Osteoblast (primary cell): Measurements from ENCODE around the gene PTPRD. TPM values are rescaled to one million over a fixed set of nuclear protein-coding genes. Genes with fewer than 3 reads are reported as not detected.

Source experiments
- DNase-seq: peaks from one replicate; pipeline ENCODE4 v3.0.0; 2011; ENCODE audit warnings: low spot score, mixed read lengths; ENCODE audit not compliant: insufficient read length; ENCODE audit errors: missing footprints
- H2AFZ ChIP-seq: 2 replicates; pipeline ENCODE4 v1.6.0; 2011; ENCODE audit warnings: mild to moderate bottlenecking, low read length
- H3K27ac ChIP-seq: 2 replicates; pipeline ENCODE4 v1.5.1; 2011; ENCODE audit warnings: mild to moderate bottlenecking, low read depth, low read length, moderate library complexity
- H3K27me3 ChIP-seq: 2 replicates; pipeline ENCODE4 v1.6.0; 2012; ENCODE audit warnings: mild to moderate bottlenecking, control low read depth, inconsistent platforms, low read length, moderate library complexity; ENCODE audit not compliant: insufficient read depth
- H3K36me3 ChIP-seq: 2 replicates; pipeline ENCODE4 v1.5.1; 2011; ENCODE audit warnings: mild to moderate bottlenecking, low read length, control low read depth, moderate library complexity; ENCODE audit not compliant: insufficient read depth
- H3K4me1 ChIP-seq: 2 replicates; pipeline ENCODE4 v1.5.1; 2011; ENCODE audit warnings: mild to moderate bottlenecking, low read length, control low read depth, moderate library complexity; ENCODE audit not compliant: insufficient read depth
- H3K4me2 ChIP-seq: 2 replicates; pipeline ENCODE4 v1.6.0; 2011; ENCODE audit warnings: mild to moderate bottlenecking, low read length; ENCODE audit not compliant: insufficient read depth
- H3K4me3 ChIP-seq: fragments of 200-600 bp; sonication (generic); 3 replicates; pipeline ENCODE4 v1.5.1; 2012; ENCODE audit warnings: mild to moderate bottlenecking, low read length, inconsistent platforms; ENCODE audit not compliant: insufficient read depth
- H3K79me2 ChIP-seq: 2 replicates; pipeline ENCODE4 v1.6.0; 2012; ENCODE audit warnings: mild to moderate bottlenecking, low read length, control low read depth, inconsistent platforms; ENCODE audit not compliant: insufficient read depth
- H3K9me3 ChIP-seq: 2 replicates; pipeline ENCODE4 v1.5.1; 2011; ENCODE audit warnings: low read depth, low read length, control low read depth
- H4K20me1 ChIP-seq: 2 replicates; pipeline ENCODE4 v1.6.0; 2012; ENCODE audit warnings: mild to moderate bottlenecking, low read length, control low read depth; ENCODE audit not compliant: insufficient read depth
- CTCF ChIP-seq: IDR thresholded peaks from 2 replicates; pipeline ENCODE4 v1.5.1; 2011; ENCODE audit warnings: mild to moderate bottlenecking, low read depth, low read length, moderate library complexity; ENCODE audit errors: extremely low read depth
- total RNA-seq: library from RNA; depleted of rRNA; stranded (reverse); fragments of >200 nt; gene quantifications from 2 replicates; pipeline ENCODE4 v1.2.3, GENCODE V29; 2012

PTPRD gene
- total RNA-seq, 1 donor = 23.9 TPM

- H3K79me2 ChIP-seq = no peaks in the 10 kb centered on the region
- TF ChIP-seq CTCF = no peak
- no peaks in the 10 kb centered on the region for H3K36me3 ChIP-seq
- H2AFZ ChIP-seq = no peak overlapping the region
- H3K27ac ChIP-seq = no peak overlapping the region
- H3K4me2 ChIP-seq = no peak overlapping the region
- H4K20me1 ChIP-seq = no peaks in the 10 kb centered on the region
- H3K27me3 ChIP-seq = peaks cover 3% of the 10 kb centered on the region
- H3K4me1 ChIP-seq = no peaks in the 10 kb centered on the region
- no peak overlapping the region for H3K4me3 ChIP-seq
- DNase-seq = no peak
- no peaks in the 10 kb centered on the region for H3K9me3 ChIP-seq
These were observed 1729.5 kb downstream of the PTPRD start for GRCh38 chr9:8883321-8883720.

- no peak overlapping the region for H3K4me2 ChIP-seq
- H2AFZ ChIP-seq = no peak overlapping the region
- H3K27me3 ChIP-seq = peaks cover 3% of the 10 kb centered on the region
- H4K20me1 ChIP-seq = no peaks in the 10 kb centered on the region
- H3K9me3 ChIP-seq = no peaks in the 10 kb centered on the region
- no peak overlapping the region for H3K27ac ChIP-seq
- H3K4me3 ChIP-seq = no peak overlapping the region
- no peaks in the 10 kb centered on the region for H3K79me2 ChIP-seq
- no peak for DNase-seq
- no peaks in the 10 kb centered on the region for H3K36me3 ChIP-seq
- TF ChIP-seq CTCF = no peak
- H3K4me1 ChIP-seq = no peaks in the 10 kb centered on the region
These were observed 1732.7 kb downstream of the PTPRD start for GRCh38 chr9:8880060-8880459.

GRCh38 chr9:8879284-8879683 lies 1733.5 kb downstream of the PTPRD start:
- no peaks in the 10 kb centered on the region for H3K79me2 ChIP-seq
- no peaks in the 10 kb centered on the region for H3K4me1 ChIP-seq
- no peaks in the 10 kb centered on the region for H3K9me3 ChIP-seq
- DNase-seq = no peak
- no peaks in the 10 kb centered on the region for H4K20me1 ChIP-seq
- H2AFZ ChIP-seq = no peak overlapping the region
- H3K4me3 ChIP-seq = no peak overlapping the region
- no peak for TF ChIP-seq CTCF
- no peaks in the 10 kb centered on the region for H3K36me3 ChIP-seq
- peaks cover 3% of the 10 kb centered on the region for H3K27me3 ChIP-seq
- no peak overlapping the region for H3K4me2 ChIP-seq
- no peak overlapping the region for H3K27ac ChIP-seq

GRCh38 chr9:8877753-8878494 lies 1734.9 kb downstream of the PTPRD start:
- Histone ChIP-seq H3K27me3 (peaks cover 3% of the 10 kb centered on the region), H3K4me1 (no peaks in the 10 kb centered on the region), H3K79me2 (no peaks in the 10 kb centered on the region), H2AFZ (no peak overlapping the region), H3K27ac (no peak overlapping the region), H3K9me3 (no peaks in the 10 kb centered on the region), H3K36me3 (no peaks in the 10 kb centered on the region), H4K20me1 (no peaks in the 10 kb centered on the region), H3K4me3 (no peak overlapping the region), H3K4me2 (no peak overlapping the region)
- no peak for DNase-seq
- TF ChIP-seq CTCF = no peak
